Mucosa of descending colon (tissue), 3 donors: ENCODE measurements around the gene EHD1. TPM values are rescaled to one million over a fixed set of nuclear protein-coding genes. Genes with fewer than 3 reads are reported as not detected.

ENCODE experiments used
- ATAC-seq: fragments of 200-7000 bp; cut with Tn5 transposase; one replicate; pipeline ENCODE4 v1.9.1; 2020; ENCODE audit warnings: mild to moderate bottlenecking, moderate library complexity
- DNase-seq, 3 donors: peaks; one replicate each; pipeline ENCODE4 v3.0.0-alpha.2; 2020
- H3K36me3 ChIP-seq: fragments of 200-600 bp; one replicate; pipeline ENCODE4 v1.8.0; 2021; ENCODE audit warnings: low read depth, mild to moderate bottlenecking
- H3K4me1 ChIP-seq: fragments of 200-600 bp; one replicate; pipeline ENCODE4 v1.8.0; 2021; ENCODE audit warnings: low read depth, mild to moderate bottlenecking
- H3K4me3 ChIP-seq: fragments of 200-600 bp; one replicate; pipeline ENCODE4 v1.8.0; 2021; ENCODE audit warnings: mild to moderate bottlenecking
- H3K9me3 ChIP-seq: fragments of 200-600 bp; one replicate; pipeline ENCODE4 v1.8.0; 2021; ENCODE audit warnings: mild to moderate bottlenecking
- CTCF ChIP-seq: fragments of 200-600 bp; IDR thresholded peaks from one replicate; pipeline ENCODE4 v1.8.0; 2022; ENCODE audit warnings: antibody characterized with exemption, mild to moderate bottlenecking
- intact Hi-C, 2 donors: fragments of 100-400 bp; cut with DNase I in 1 of 2; cut with micrococcal nuclease in 1 of 2; formaldehyde crosslinking; loops; one replicate each; pipeline versions ENCODE4 v1.11.0 to v1.11.1; 2022; cut with DNase I, micrococcal nuclease
- total RNA-seq, 3 donors: library from RNA; stranded (reverse); fragmentation: NEBNext Ultra II Directional in 2 of 3; extraction: Animal tissue kit (Norgen Biotek cat#: 25700) in 2 of 3; gene quantifications; one replicate each; pipeline versions ENCODE4 v1.2.1 to v1.2.4, GENCODE V29; 2021 to 2023
- donor health status: DM: no; HTN: no; CAD: no; lungs with moderate emphysema.
- donor health status: DM: no; HTN: no; CAD: no.
- donor health status: DM: no; HTN: yes; CAD: no.

Gene EHD1
- total RNA-seq, 3 donors from 2014 or later, result 58.3 to 85.9 (median 81.5) TPM

GRCh38 chr11:64835616-64836447, 42.6 kb downstream of the EHD1 start:
- ATAC-seq (peak; percentile 3), DNase-seq (no peak)
- no peaks in the 10 kb centered on the region for H3K4me1 ChIP-seq
- no peaks in the 10 kb centered on the region for H3K9me3 ChIP-seq
- H3K4me3 ChIP-seq, result no peak overlapping the region
- peaks cover 2% of the 10 kb centered on the region for H3K36me3 ChIP-seq
- TF ChIP-seq CTCF, result no peak
- intact Hi-C loops, result no loop called here

GRCh38 chr11:64834723-64835615, 43.5 kb downstream of the EHD1 start:
- H3K4me1 ChIP-seq, result no peaks in the 10 kb centered on the region
- ATAC-seq, result peak; percentile 87
- TF ChIP-seq CTCF, result no peak
- peaks cover 2% of the 10 kb centered on the region for H3K36me3 ChIP-seq
- intact Hi-C loops, result no loop called here
- peak in 2 of 3 donors; percentile 28 to 73 for DNase-seq
- H3K9me3 ChIP-seq, result no peaks in the 10 kb centered on the region
- no peak overlapping the region for H3K4me3 ChIP-seq

- Histone ChIP-seq H3K9me3 (no peaks in the 10 kb centered on the region), H3K4me3 (no peak overlapping the region), H3K36me3 (peaks cover 2% of the 10 kb centered on the region), H3K4me1 (no peaks in the 10 kb centered on the region)
- TF ChIP-seq CTCF, result no peak
- intact Hi-C loops, result no loop called here
- ATAC-seq, result no peak
- no peak for DNase-seq
Measured at GRCh38 chr11:64834031-64834722, 44.2 kb downstream of the EHD1 start.

- ATAC-seq (no peak), DNase-seq (no peak)
- Histone ChIP-seq H3K9me3 (no peaks in the 10 kb centered on the region), H3K4me3 (no peak overlapping the region), H3K4me1 (no peaks in the 10 kb centered on the region), H3K36me3 (peaks cover under 1% of the 10 kb centered on the region)
- intact Hi-C loops, result no loop called here
- no peak for TF ChIP-seq CTCF
Measured at GRCh38 chr11:64833509-64833908, 44.9 kb downstream of the EHD1 start.

- no peak for ATAC-seq
- intact Hi-C loops, result no loop called here
- no peak for TF ChIP-seq CTCF
- Histone ChIP-seq H3K9me3 (no peaks in the 10 kb centered on the region), H3K36me3 (no peaks in the 10 kb centered on the region), H3K4me1 (no peaks in the 10 kb centered on the region), H3K4me3 (no peak overlapping the region)
- no peak for DNase-seq
Measured at GRCh38 chr11:64833198-64833502, 45.3 kb downstream of the EHD1 start.
